Measurements from ENCODE around the gene TRIO. TPM values are rescaled to one million over a fixed set of nuclear protein-coding genes. Genes with fewer than 3 reads are reported as not detected.

TRIO gene
- total RNA-seq, 1 experiment from 2014 or later, result 99.6 TPM

DNA sequence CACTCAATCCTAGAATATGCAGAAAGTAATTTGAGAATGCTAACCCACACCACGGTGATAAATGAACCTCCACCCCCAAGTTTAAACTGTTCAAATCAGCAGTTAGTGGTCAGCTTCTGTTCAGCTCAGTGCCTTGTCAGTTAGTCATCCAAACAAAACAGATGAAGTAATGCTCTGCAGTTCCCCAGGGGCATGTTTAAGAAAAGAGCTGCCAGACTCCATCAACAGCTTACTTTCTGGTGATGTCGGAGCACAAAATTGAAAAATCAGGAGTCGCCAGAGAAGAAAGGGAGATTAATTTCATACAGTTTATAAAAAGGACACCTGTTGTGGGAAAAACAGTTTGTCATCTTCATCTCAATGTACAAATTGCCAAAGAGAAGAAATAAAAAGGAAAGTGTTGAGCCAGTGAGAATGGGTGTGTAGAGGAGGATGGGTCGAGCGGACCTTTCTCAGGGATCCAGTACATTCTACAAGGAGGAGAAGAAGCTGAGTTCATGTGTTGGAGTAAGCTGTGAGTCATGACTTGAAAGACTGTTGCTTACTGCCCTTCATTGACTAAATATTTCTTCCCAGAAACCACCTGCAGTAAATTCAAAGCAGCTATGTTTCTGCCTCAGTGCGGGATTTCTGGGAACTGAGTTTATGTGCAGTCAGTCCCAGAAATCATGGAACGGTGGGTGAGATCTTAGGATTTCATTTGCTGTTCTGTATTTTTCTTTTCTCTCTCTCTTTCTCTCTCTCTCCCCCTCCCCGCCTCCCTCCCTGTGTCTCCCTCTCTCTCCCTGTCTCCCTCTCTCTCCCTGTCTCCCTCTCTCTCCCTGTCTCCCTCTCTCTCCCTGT lies 13.7 kb downstream of the TRIO start:
- H3K36me3 ChIP-seq, result peaks cover 9% of the 10 kb centered on the region; the same call in 1 of the 2 replicates
- no peaks in the 10 kb centered on the region for H3K27me3 ChIP-seq (replicated peaks)
- peak overlapping the region; percentile 30 for H3K4me3 ChIP-seq
- no peaks in the 10 kb centered on the region for H3K9me3 ChIP-seq (replicated peaks)
- H3K27ac ChIP-seq, result peak overlapping the region; percentile 99
- peak; percentile 84 to 96 for DNase-seq (ENCODE audit: low read depth in 1 of 2, low spot score in 2 of 2)
- H3K4me1 ChIP-seq (replicated peaks), result peaks cover 73% of the 10 kb centered on the region

DNA sequence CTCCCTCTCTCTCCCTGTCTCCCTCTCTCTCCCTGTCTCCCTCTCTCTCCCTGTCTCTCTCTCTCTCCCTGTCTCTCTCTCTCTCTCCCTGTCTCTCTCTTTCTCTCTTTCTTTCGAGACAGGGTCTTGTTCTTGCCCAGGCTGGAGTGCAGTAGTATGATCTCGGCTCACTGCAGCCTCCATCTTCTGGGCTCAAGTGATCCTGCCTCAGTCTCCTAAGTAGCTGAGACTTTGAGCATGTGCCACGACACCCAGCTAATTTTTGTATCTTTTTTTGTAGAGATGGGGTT lies 14.3 kb downstream of the TRIO start:
- no peaks in the 10 kb centered on the region for H3K9me3 ChIP-seq (replicated peaks)
- DNase-seq (ENCODE audit: low read depth in 1 of 2, low spot score in 2 of 2), result peak in 1 of 2 experiments; percentile 10
- H3K27ac ChIP-seq, result peak overlapping the region; percentile 99
- peaks cover 9% of the 10 kb centered on the region; the same call in 1 of the 2 replicates for H3K36me3 ChIP-seq
- peak overlapping the region; percentile 13; the same call in 1 of the 2 replicates for H3K4me3 ChIP-seq
- H3K27me3 ChIP-seq (replicated peaks), result no peaks in the 10 kb centered on the region
- H3K4me1 ChIP-seq (replicated peaks), result peaks cover 72% of the 10 kb centered on the region

DNA sequence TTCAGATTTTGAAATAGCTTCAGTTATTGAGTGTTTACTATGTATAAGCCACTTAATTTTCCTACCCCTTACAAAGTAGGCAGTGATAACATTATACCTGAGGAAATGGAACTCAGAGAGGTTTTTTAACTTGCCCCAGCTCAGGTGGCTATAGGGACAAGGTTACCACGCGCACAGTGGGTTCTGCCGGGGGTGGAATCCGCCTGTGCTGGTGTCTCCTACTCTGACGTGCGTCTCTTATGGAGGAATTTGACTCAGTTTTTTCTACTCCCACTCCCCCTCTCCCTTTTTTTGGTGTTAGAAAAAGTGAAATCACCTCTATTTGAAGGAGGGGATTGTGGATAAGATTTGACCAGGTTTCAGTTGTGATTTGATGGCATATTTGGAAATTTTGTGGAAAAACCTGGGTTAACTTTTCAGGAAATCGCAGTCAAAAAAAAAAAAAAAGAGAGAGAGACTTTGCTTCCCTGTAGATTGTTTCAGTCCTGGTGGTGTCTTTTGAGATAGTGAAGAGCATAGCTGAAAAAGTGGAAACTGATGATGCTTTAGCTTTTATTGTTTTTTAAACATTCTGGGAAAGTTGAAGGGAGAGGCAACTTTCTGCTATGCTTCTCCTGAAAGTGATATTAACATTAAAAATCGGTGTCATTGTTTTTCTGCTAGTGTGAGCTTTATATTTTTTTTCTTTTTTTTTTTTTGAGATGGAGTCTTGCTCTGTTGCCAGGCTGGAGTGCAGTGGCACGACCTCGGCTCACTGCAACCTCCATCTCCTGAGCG lies 15.9 kb downstream of the TRIO start:
- peaks cover 4% of the 10 kb centered on the region; the same call in 1 of the 2 replicates for H3K9me3 ChIP-seq (replicated peaks)
- no peak overlapping the region for H3K27ac ChIP-seq
- no peaks in the 10 kb centered on the region for H3K27me3 ChIP-seq (replicated peaks)
- peak in 1 of 2 experiments; percentile 12 for DNase-seq (ENCODE audit: low read depth in 1 of 2, low spot score in 2 of 2)
- peaks cover 55% of the 10 kb centered on the region for H3K4me1 ChIP-seq (replicated peaks)
- peaks cover 17% of the 10 kb centered on the region for H3K36me3 ChIP-seq
- H3K4me3 ChIP-seq, result no peak overlapping the region

DNA sequence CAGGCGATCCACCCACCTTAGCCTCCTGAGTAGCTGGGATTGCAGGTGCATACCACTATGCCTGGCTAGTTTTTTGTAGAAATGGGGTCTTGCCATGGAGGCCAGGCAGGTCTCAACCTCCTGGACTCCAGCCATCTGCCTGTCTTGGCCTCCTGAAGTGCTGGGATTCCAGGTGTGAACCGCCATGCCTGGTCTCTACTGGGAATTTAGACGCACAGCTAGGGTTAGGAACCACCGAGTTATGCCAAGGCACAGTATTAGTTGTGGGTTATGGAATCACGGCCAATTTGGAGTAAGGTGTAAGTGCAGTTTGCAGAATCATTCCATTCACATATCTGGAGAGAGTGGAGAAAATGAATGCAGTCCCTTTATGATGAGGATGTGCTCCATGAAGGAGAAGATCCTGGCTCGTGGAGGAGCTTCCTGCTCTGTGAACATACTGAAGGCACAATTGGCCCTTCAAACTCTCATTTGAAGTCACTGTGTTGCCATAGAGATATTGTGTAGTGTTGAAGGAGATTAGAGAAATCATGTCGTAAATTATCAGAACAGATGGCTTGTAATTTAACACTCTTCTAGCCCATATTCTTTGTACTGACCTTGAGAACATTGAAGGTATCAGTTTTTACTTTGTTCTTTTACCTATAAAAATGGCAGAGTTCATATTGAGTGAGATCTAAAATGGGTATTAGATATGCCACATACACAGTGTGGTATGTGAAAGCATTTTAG lies 18.8 kb downstream of the TRIO start:
- peaks cover 55% of the 10 kb centered on the region for H3K4me1 ChIP-seq (replicated peaks)
- H3K27me3 ChIP-seq (replicated peaks), result no peaks in the 10 kb centered on the region
- no peak overlapping the region for H3K4me3 ChIP-seq
- peaks cover 6% of the 10 kb centered on the region; the same call in 1 of the 2 replicates for H3K9me3 ChIP-seq (replicated peaks)
- H3K36me3 ChIP-seq, result peaks cover 17% of the 10 kb centered on the region
- DNase-seq (ENCODE audit: low read depth in 1 of 2, low spot score in 2 of 2), result peak in 1 of 2 experiments; percentile 28
- no peak overlapping the region for H3K27ac ChIP-seq

DNA sequence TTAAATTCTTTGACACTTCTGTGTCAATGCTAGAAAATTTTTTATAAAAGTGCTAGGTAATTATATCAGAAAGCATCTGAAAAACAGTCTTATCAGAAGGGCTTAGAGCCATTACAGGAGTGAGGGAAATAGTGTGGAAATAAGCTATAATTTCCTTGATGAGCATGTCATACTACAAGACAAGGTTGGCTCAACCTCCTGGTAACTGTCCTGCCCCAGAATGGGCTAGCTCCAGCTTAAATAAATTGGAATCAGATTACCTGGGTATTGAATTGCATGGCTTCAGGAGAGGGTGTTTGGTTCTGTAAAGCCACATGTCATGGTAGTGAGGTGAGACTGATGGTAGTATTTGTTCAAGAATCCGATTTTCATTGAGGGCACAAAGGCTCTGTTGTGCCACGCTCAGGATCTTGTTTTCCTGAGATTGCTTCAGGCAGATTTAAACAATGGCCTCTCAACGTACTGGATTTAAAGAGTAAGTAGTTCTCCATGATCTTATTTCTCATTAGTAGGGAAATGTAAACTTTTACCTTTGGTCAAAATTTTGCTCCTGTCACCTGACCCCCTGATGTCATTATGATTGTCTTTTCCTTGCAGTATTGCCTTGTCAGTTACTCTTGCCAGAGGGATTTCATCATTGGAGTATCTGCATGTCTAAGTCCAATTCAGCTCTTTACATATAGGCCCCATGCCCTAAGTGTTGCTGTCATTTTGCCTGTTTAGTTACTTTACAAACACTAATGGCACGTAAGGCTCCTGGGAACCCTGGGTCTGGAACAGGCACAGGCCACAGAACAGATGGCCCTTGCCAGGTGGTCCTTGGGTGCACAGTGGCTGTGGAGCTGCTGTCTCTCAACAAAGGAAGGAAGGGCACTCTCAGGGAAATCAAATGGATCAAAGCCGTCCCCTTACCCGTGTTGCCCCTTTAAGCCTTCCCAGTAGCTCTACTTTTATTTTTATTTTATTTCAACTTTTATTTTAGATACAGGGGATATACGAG lies 21.3 kb downstream of the TRIO start:
- Histone ChIP-seq H3K27me3 (replicated peaks) (no peaks in the 10 kb centered on the region), H3K36me3 (peaks cover 17% of the 10 kb centered on the region), H3K4me3 (no peak overlapping the region), H3K4me1 (replicated peaks) (peaks cover 57% of the 10 kb centered on the region), H3K9me3 (replicated peaks) (peaks cover 6% of the 10 kb centered on the region; the same call in 1 of the 2 replicates), H3K27ac (peak overlapping the region; percentile 60)
- DNase-seq (ENCODE audit: low read depth in 1 of 2, low spot score in 2 of 2), result no peak

DNA sequence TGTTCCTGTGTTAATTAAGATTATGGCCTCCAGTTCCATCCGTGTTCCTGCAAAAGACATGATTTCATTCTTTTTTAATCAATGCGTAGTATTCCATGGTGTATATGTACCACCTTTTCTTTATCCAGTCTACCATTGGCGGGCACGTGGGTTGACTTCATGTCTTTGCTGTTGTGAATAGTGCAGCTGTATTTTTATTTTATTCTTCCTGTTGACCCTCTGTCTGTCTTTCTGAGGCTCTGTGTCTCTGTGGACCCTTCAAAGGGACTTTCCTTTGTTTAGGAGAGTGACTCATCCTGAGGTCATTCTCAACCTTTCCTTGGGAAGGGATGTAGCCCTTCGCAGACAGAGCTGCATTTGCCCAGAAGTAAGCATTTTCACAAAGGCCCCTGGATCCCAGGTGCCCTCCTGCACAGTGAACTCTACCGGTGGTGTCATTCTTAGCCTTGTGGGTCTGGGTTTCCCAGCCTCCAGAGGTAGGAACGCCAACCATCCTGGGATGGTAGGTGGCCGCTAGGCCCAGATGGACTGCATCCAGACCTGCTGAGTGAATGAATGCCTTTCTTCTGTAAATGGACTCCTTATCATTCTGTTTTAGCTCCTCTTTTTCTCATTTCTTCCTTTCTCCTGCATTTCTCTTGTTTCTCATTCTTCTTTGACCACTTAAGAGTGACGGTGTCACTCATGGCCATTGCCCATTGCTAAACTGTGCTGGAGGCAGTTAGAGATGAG lies 22.4 kb downstream of the TRIO start:
- H3K9me3 ChIP-seq (replicated peaks), result peaks cover 6% of the 10 kb centered on the region; the same call in 1 of the 2 replicates
- H3K36me3 ChIP-seq, result peaks cover 17% of the 10 kb centered on the region
- H3K27ac ChIP-seq, result peak overlapping the region; percentile 60
- no peak overlapping the region for H3K4me3 ChIP-seq
- H3K27me3 ChIP-seq (replicated peaks), result no peaks in the 10 kb centered on the region
- H3K4me1 ChIP-seq (replicated peaks), result peaks cover 56% of the 10 kb centered on the region
- peak; percentile 70 to 94 for DNase-seq (ENCODE audit: low read depth in 1 of 2, low spot score in 2 of 2)

DNA sequence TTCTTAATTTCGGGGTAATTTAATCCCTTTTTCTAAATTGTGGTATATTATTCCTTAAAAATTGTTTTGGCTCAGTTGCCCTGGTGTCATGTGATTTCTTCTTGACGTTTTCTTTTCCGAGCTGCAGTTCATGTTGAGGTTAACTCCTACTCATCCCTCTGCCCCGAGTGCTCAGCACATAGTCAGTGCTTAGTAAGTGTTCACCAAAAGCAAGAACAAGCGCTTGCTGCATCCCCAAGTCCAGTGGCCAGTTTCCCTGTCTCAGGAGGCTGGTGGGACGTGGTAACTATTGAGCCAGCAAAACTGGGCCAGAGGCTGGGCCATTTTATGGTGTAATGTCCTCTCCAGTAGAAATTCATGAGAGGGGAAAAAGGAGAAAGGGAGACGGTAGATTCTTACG lies 23.3 kb downstream of the TRIO start:
- H3K4me1 ChIP-seq (replicated peaks), result peaks cover 65% of the 10 kb centered on the region
- peak in 1 of 2 experiments; percentile 30 for DNase-seq (ENCODE audit: low read depth in 1 of 2, low spot score in 2 of 2)
- peak overlapping the region; percentile 60 for H3K27ac ChIP-seq
- H3K27me3 ChIP-seq (replicated peaks), result no peaks in the 10 kb centered on the region
- H3K36me3 ChIP-seq, result peaks cover 17% of the 10 kb centered on the region
- peaks cover 6% of the 10 kb centered on the region; the same call in 1 of the 2 replicates for H3K9me3 ChIP-seq (replicated peaks)
- H3K4me3 ChIP-seq, result no peak overlapping the region

DNA sequence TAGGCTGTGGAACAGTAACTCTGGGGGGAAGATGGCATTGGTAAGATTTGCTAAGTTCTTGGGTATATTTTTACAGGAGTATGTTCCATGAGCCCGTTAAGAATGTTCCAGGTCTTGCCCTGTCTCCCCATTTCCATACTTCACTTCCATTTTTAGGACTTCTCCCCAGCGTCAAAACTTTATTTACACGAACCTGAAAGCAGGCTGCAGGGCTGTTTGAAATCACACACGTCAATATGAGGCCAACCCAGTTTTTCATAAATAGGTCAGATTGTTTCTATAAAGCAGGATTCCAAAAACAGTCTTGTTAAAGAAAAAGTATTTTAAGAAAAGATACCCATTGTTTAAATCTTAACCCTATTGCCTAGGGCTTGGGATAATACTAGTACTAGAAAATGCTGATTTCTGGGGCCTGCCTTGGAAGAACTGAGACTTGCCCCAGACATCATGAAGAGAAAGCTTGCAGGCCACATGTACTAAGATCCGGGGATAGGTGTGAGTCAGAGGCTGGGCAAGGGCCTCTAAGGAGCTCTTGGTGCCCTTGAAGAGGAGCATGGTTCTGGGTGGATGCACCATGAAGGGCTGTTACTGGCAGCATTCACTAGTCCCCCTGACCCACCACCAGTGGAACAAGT lies 24.2 kb downstream of the TRIO start:
- Histone ChIP-seq H3K36me3 (peaks cover 17% of the 10 kb centered on the region), H3K4me3 (no peak overlapping the region), H3K27me3 (replicated peaks) (no peaks in the 10 kb centered on the region), H3K4me1 (replicated peaks) (peaks cover 74% of the 10 kb centered on the region), H3K9me3 (replicated peaks) (peaks cover 6% of the 10 kb centered on the region; the same call in 1 of the 2 replicates), H3K27ac (peak overlapping the region; percentile 15; the same call in 1 of the 2 replicates)
- DNase-seq (ENCODE audit: low read depth in 1 of 2, low spot score in 2 of 2), result no peak

DNA sequence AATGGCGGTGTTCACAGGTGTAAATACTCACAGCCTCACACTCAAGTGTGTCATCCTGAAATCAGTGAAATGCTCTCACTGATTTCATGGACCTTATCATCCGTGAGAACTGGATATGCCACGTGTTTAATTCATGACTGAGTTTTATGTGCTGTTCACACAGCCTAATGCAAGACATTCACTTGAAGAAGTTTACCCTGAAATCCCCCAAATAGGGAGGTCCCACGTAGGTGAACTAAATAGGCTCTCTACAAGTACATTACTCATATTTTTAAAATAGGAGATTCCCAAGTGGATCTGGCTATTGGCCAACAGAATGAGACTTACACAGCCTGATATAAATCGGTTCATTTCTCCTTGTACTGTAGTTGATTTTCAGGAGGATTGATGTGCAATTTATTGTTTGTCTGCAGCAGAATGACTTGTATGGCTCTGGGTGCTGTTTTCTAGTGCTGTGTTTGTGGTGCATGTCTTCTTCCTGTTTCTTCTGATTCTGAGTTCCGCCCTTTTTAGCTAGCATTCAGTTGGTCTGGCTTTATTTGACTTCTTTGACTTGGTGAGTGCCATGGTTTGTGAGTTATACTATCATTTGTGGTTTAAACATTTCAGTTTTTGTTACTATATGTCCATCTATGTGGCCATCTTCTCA lies 25.1 kb downstream of the TRIO start:
- peaks cover 81% of the 10 kb centered on the region for H3K4me1 ChIP-seq (replicated peaks)
- no peak overlapping the region for H3K27ac ChIP-seq
- no peak overlapping the region for H3K4me3 ChIP-seq
- peaks cover 15% of the 10 kb centered on the region for H3K36me3 ChIP-seq
- peaks cover 6% of the 10 kb centered on the region; the same call in 1 of the 2 replicates for H3K9me3 ChIP-seq (replicated peaks)
- H3K27me3 ChIP-seq (replicated peaks), result no peaks in the 10 kb centered on the region
- DNase-seq (ENCODE audit: low read depth in 1 of 2, low spot score in 2 of 2), result no peak

DNA sequence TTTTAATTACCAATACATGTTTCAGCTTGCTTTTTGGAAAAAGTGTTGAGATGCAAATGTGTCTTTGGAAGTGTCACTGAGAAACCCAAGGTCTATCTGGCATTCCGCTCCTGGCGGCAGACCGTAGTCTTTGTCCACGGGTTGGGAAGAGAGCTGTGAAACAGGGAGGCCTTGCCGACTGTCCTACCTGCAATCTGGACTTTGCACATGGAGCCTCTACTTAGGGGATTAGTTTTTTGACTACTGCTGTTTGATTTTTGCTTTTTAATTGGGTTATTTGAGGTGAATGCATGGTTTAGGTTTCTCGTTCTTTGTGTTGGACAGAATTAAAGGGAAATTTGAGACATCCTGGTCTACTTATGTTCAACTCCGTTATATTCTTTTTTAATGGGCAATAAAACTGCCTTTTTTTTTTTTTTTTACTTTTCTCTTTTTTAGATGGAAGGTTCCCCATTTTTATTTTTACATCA lies 25.7 kb downstream of the TRIO start:
- DNase-seq (ENCODE audit: low read depth in 1 of 2, low spot score in 2 of 2), result no peak
- Histone ChIP-seq H3K27ac (no peak overlapping the region), H3K4me1 (replicated peaks) (peaks cover 86% of the 10 kb centered on the region), H3K4me3 (no peak overlapping the region), H3K9me3 (replicated peaks) (peaks cover 5% of the 10 kb centered on the region; the same call in 1 of the 2 replicates), H3K27me3 (replicated peaks) (no peaks in the 10 kb centered on the region), H3K36me3 (peaks cover 15% of the 10 kb centered on the region)

DNA sequence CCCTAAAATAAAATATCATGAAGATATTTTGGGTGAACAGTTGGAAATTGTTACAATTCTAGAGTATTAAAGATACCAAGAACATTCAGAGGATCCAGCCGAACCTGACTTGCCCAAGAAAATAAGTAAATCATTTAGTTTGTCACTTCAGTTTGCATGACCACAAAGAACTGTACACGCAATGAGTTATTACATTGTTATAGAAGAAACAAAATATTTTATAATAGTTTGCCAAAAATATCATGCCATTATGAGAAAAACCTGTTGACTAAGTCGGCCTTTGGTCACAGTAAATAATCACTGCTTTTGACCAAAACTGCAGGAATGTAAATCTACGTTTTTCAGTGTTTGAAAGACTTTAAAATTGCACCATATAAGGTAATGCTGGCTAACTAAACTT lies 27.9 kb downstream of the TRIO start:
- H3K4me3 ChIP-seq, result no peak overlapping the region
- peak overlapping the region; percentile 60 for H3K27ac ChIP-seq
- no peak for DNase-seq (ENCODE audit: low read depth in 1 of 2, low spot score in 2 of 2)
- peaks cover 4% of the 10 kb centered on the region; the same call in 1 of the 2 replicates for H3K36me3 ChIP-seq
- no peaks in the 10 kb centered on the region for H3K9me3 ChIP-seq (replicated peaks)
- H3K27me3 ChIP-seq (replicated peaks), result no peaks in the 10 kb centered on the region
- peaks cover 77% of the 10 kb centered on the region for H3K4me1 ChIP-seq (replicated peaks)
